NB4 (cell line): Measurements from ENCODE around the gene SLC5A9.

ENCODE experiments used
- CTCF ChIP-seq: IDR thresholded peaks from one replicate; pipeline ENCODE4 v1.5.1; 2012; ENCODE audit warnings: low read depth, low read length
- MYC ChIP-seq: IDR thresholded peaks from 2 replicates; pipeline ENCODE4 v1.6.1; 2011; ENCODE audit warnings: low read depth, low read length
- POLR2A ChIP-seq: IDR thresholded peaks from 2 replicates; pipeline ENCODE4 v1.6.1; 2011; ENCODE audit warnings: mild to moderate bottlenecking; ENCODE audit not compliant: insufficient read length; ENCODE audit errors: extremely low read depth
- TF ChIP-seq, protein P1 (sequence below): IDR thresholded peaks from 2 replicates; pipeline ENCODE4 v1.6.1; 2011; ENCODE audit warnings: low read depth, low read length

DNA sequence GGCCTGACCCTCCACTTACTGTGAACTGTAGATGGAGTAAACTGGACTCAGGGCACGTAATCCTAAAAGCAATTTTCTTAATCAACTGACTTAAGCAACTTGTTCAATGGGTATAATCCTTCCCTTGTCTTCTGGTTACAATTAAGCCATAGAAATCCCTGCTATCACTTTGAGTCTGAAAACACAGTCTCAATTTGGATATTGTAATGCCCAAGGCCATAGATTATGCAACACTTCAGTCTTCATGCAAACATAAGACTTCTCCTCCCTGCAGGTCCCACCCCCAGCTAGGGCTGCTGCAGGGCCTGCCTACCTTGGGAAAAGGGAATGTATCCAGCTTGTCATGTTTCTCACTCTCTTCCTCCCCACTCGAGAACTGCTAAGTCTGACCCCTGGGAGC, 6.2 kb upstream of the SLC5A9 start:
- TF ChIP-seq CTCF = no peak
- TF ChIP-seq POLR2A = no peak
- TF ChIP-seq, protein P1, sequence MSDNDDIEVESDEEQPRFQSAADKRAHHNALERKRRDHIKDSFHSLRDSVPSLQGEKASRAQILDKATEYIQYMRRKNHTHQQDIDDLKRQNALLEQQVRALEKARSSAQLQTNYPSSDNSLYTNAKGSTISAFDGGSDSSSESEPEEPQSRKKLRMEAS = no peak
- no peak for TF ChIP-seq MYC
